Mucosa of rectum (tissue), 2 donors: ENCODE data around the gene XPR1.

Experiments
- H3K27ac ChIP-seq, 2 donors: one replicate each; pipeline ENCODE4 v1.7.0; 2013; ENCODE audit warnings: inconsistent platforms in 2 of 2, low read depth in 2 of 2, low read length in 2 of 2
- H3K27me3 ChIP-seq, 2 donors: one replicate each; pipeline ENCODE4 v1.7.0; 2013; ENCODE audit warnings: low read length in 2 of 2; ENCODE audit not compliant: control insufficient read depth in 2 of 2, insufficient read depth in 2 of 2
- H3K36me3 ChIP-seq, 2 donors: one replicate each; pipeline ENCODE4 v1.7.0; 2013; ENCODE audit warnings: low read length in 2 of 2; ENCODE audit not compliant: control insufficient read depth in 2 of 2, insufficient read depth in 2 of 2
- H3K4me1 ChIP-seq, 2 donors: one replicate each; pipeline ENCODE4 v1.7.0; 2013; ENCODE audit warnings: low read length in 2 of 2, mild to moderate bottlenecking in 1 of 2; ENCODE audit not compliant: control insufficient read depth in 2 of 2, insufficient read depth in 2 of 2
- H3K4me3 ChIP-seq, 2 donors: one replicate each; pipeline ENCODE4 v1.7.0; 2013; ENCODE audit warnings: low read length in 2 of 2
- H3K9ac ChIP-seq, 2 donors: one replicate each; pipeline ENCODE4 v1.7.0; 2013; ENCODE audit warnings: low read length in 2 of 2, low read depth in 1 of 2, mild to moderate bottlenecking in 1 of 2
- H3K9me3 ChIP-seq, 2 donors: one replicate each; pipeline ENCODE4 v1.7.0; 2013; ENCODE audit warnings: low read length in 2 of 2; ENCODE audit not compliant: control insufficient read depth in 2 of 2
- donor health status: healthy.
- donor health status: Normal muscosa, but diverticular disease.

The XPR1 gene

DNA sequence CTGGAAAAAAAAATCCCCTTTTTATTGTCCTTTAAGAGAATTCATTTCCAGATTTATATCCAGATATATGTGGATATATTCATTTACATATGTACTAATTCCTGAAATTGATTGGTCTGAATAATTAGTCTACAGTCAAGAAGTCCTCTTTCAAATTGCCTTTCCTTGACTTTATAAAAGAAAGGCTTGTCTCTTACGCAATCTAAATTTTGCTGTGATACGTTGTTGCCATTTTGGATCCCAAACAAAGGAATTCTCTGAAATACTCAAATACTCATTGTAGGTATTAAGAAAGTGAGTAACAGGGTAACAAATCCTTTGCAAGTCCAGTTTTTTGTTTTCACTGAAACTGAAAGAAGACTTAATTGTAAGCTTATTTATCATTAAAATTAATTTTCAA, 144.0 kb downstream of the XPR1 start:
- Histone ChIP-seq H3K9ac (no peak overlapping the region), H3K27me3 (no peaks in the 10 kb centered on the region), H3K4me1 (no peaks in the 10 kb centered on the region), H3K4me3 (no peak overlapping the region), H3K36me3 (no peaks in the 10 kb centered on the region), H3K9me3 (no peaks in the 10 kb centered on the region), H3K27ac (no peak overlapping the region)

DNA sequence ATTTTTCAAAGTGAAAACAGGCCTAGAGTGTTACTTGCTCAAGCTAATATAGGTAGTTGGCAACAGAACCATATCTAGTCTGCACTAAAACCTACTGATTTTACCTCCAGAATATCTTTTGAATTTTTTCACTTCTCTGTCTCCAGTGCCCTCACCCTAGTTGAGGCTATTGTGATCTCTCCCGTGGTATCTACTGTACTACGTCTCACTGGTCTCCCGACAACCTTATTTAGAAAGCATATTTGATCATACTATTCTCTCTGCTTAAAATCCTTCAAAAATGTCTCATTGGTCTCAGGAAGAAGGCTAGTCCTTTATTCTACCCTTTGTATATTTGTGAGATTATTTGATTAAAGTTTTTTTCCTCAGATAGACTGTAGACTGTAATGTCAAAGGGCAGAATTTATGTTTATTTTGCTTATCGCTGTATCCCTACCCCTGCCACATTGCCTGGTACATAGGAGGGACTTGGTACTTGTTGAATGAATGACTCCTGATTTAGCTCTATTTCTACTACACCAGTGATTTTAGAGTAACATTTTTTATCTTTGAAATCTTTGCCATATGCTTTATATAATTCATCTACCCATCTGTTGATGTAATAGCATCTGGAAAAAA, 145.4 kb downstream of the XPR1 start:
- H3K36me3 ChIP-seq: no peaks in the 10 kb centered on the region
- no peaks in the 10 kb centered on the region for H3K9me3 ChIP-seq
- no peaks in the 10 kb centered on the region for H3K27me3 ChIP-seq
- H3K4me1 ChIP-seq: no peaks in the 10 kb centered on the region
- H3K9ac ChIP-seq: no peak overlapping the region
- no peak overlapping the region for H3K4me3 ChIP-seq
- no peak overlapping the region for H3K27ac ChIP-seq

DNA sequence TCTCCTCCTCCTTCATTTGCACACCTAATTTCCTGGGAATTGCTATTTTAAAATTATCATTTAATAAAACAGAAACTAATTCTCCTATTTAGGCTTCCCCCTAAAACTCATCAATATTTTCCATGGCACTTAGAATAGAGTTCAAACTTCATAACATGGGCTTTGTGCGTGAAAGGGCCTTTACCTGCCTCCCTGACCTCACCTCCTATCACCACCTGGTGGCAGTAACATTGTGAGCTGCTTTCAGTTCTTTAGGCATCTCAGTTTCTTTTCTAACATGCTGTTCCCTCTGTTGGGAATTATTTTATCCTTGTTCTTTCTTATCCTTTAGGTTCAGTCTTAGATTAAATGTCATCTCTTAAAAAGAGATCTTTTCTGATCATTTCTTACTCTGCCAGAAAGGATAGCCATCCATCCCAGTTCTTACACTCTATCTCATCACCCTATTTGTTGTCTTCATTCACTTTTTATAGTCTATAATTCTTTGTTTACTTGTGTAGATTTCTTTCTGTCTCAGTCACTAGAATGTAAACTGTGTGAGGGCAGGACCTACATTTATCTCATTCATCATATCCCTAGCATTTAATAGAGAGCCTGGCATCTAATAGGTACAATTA, 147.1 kb downstream of the XPR1 start:
- H3K36me3 ChIP-seq: no peaks in the 10 kb centered on the region
- H3K4me3 ChIP-seq: no peak overlapping the region
- H3K9ac ChIP-seq: no peak overlapping the region
- no peaks in the 10 kb centered on the region for H3K27me3 ChIP-seq
- no peaks in the 10 kb centered on the region for H3K4me1 ChIP-seq
- no peak overlapping the region for H3K27ac ChIP-seq
- H3K9me3 ChIP-seq: no peaks in the 10 kb centered on the region

DNA sequence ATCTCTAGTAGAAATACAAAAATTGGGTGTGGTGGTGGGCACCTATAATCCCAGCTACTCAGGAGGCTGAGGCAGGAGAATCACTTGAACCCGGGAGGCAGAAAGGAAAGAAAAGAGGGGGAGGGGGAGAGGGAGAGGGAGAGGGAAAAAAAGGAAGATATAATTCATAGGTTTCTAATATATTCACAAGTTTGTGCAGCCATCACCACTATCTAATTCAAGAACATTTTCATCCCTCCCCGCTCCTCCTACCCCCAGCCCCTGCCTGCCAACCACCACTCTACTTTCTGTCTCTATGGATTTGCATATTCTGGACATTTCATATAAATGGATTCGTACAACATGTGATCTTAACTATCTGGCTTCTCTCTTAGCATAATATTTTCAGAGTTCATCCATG, 147.8 kb downstream of the XPR1 start:
- no peak overlapping the region for H3K4me3 ChIP-seq
- no peak overlapping the region for H3K27ac ChIP-seq
- no peaks in the 10 kb centered on the region for H3K4me1 ChIP-seq
- H3K9ac ChIP-seq: no peak overlapping the region
- H3K36me3 ChIP-seq: no peaks in the 10 kb centered on the region
- H3K9me3 ChIP-seq: no peaks in the 10 kb centered on the region
- no peaks in the 10 kb centered on the region for H3K27me3 ChIP-seq

DNA sequence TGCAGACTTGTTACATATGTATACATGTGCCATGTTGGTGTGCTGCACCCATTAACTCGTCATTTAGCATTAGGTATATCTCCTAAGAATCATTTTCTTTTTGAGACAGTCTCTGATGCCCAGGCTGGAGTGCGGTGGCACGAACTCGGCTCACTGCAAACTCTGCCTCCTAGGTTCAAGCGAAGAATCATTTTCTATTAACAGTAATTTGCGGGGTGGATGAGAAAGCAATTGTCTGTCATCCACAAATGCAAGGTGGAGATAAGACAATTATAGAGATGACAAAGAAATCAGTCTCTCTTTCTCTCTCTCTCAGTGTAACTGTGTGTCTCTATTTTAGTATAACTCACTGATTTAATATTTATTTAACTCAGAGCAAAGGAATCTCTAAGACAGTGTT, 149.9 kb downstream of the XPR1 start:
- Histone ChIP-seq H3K27ac (no peak overlapping the region), H3K4me1 (no peaks in the 10 kb centered on the region), H3K27me3 (no peaks in the 10 kb centered on the region), H3K9ac (no peak overlapping the region), H3K36me3 (no peaks in the 10 kb centered on the region), H3K9me3 (no peaks in the 10 kb centered on the region), H3K4me3 (no peak overlapping the region)

DNA sequence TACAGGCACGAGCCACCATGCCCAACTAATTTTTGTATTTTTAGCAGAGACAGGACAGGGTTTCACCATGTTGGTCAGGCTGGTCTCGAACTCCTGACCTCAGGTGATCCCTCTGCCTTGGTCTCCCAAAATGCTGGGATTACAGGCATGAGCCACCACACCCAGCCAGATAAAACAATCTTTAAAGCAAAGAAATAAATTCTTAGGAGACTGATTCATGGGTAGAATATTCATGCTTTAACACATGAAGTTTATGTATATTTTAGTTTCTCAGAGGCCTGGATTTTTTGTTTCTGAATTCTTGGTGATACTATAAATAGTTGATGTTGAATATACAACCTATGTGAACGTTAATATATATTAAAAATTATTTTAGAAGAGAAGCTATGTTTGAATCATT, 153.5 kb downstream of the XPR1 start:
- Histone ChIP-seq H3K4me1 (no peaks in the 10 kb centered on the region), H3K9ac (no peak overlapping the region), H3K36me3 (no peaks in the 10 kb centered on the region), H3K27me3 (no peaks in the 10 kb centered on the region), H3K9me3 (no peaks in the 10 kb centered on the region), H3K4me3 (no peak overlapping the region), H3K27ac (no peak overlapping the region)

DNA sequence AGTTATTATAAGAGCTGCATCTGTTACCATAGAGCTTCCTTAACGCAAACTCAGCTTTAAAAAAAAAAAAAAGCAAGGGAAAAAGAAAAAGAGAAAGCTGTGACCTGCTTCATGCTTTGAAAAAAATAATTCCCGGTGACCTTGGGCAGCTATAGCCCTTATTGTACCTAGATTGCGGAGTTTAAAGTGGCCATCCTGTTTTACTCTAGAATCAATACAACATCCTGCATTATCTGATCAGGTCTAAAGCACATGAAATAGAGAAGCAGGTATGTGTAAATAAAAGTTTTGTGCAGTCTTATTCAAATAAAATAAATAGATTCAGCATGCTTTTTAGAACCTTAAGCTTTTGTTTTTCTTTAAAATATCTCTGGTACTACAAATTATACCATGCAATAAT, 154.1 kb downstream of the XPR1 start:
- H3K4me1 ChIP-seq: no peaks in the 10 kb centered on the region
- H3K27ac ChIP-seq: no peak overlapping the region
- H3K4me3 ChIP-seq: no peak overlapping the region
- H3K27me3 ChIP-seq: no peaks in the 10 kb centered on the region
- no peaks in the 10 kb centered on the region for H3K9me3 ChIP-seq
- H3K36me3 ChIP-seq: no peaks in the 10 kb centered on the region
- H3K9ac ChIP-seq: no peak overlapping the region

DNA sequence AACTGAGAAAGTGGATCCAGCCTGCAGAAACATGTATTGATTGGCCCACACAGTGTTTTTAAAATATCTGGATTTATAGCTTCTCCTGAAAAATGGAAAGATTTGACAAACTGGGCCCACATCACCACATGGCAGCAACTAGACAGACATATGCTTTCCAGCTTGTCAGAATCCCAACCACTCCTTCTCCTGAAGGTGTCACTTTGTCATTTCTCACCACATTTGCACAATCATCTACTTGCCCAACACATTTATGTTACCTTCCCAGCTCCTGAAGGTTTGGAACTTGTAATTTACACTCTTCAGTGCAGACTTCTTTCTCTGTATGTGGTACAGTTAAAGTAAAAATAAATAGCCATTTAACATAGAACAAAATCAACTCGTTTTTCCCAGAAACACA, 154.8 kb downstream of the XPR1 start:
- no peaks in the 10 kb centered on the region for H3K4me1 ChIP-seq
- no peaks in the 10 kb centered on the region for H3K27me3 ChIP-seq
- no peak overlapping the region for H3K9ac ChIP-seq
- H3K9me3 ChIP-seq: no peaks in the 10 kb centered on the region
- H3K27ac ChIP-seq: no peak overlapping the region
- no peaks in the 10 kb centered on the region for H3K36me3 ChIP-seq
- no peak overlapping the region for H3K4me3 ChIP-seq

DNA sequence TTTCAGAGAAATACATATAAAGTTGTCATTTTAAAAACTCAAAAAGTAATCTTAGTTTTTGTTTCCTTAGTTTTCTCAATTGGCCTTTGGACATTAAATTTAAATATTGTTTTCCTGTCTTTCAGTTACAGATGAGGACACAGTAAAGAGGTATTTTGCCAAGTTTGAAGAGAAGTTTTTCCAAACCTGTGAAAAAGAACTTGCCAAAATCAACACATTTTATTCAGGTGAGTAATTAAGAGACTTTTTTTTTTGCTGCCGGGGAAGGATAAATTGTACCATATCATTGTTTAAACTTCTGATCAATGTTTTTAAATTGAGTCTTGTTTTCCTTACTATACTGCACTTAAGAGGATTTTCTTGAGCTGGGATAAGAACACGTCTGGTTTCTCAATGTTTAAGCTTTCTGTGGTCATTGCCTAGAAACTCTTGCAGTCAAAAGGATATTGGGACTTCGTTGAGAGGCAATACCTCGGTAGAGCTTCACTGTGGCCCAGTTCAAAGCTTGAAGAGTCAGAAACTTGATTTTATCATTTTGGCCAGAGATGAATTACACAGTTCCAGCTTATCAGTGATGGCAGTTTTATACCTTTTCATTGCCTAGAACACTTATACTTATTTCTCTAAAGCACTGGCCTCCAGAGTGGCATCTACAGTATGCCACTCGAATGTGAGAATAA, 155.9 kb downstream of the XPR1 start:
- no peak overlapping the region for H3K27ac ChIP-seq
- H3K27me3 ChIP-seq: no peaks in the 10 kb centered on the region
- no peaks in the 10 kb centered on the region for H3K9me3 ChIP-seq
- H3K36me3 ChIP-seq: no peaks in the 10 kb centered on the region
- no peaks in the 10 kb centered on the region for H3K4me1 ChIP-seq
- no peak overlapping the region for H3K9ac ChIP-seq
- H3K4me3 ChIP-seq: no peak overlapping the region

DNA sequence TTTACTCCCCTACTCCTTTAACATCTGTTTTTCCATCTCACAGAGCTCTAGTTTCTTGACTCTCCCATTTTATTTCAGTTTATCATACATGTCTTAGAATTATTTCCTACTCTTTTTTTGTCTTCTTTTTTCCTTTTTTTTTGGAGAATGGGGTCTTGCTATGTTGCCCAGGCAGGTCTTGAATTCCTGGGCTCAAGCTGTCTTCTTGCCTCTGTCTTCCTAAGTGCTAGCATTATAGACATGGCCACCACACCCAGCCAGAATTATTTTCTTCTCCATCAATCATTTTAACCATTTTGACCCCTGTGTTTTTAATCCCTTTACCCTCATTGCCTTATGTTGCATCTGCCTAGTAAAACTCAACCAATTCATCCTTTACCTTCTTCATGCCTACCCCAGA, 157.6 kb downstream of the XPR1 start:
- no peak overlapping the region for H3K9ac ChIP-seq
- H3K36me3 ChIP-seq: no peaks in the 10 kb centered on the region
- no peak overlapping the region for H3K27ac ChIP-seq
- no peaks in the 10 kb centered on the region for H3K27me3 ChIP-seq
- no peak overlapping the region for H3K4me3 ChIP-seq
- no peaks in the 10 kb centered on the region for H3K9me3 ChIP-seq
- H3K4me1 ChIP-seq: no peaks in the 10 kb centered on the region
